ENCODE data around the gene TM2D1.
"Not testable (repeated sequence)": the region's sequence is repeated elsewhere in the genome, so short reads cannot be mapped to it uniquely, and the experiment has no call there.

TM2D1 gene

GRCh38 chr1:61718996-61719663, 5.8 kb downstream of the TM2D1 start:
- Histone ChIP-seq H3K36me3 (ENCODE audit: control insufficient read depth, insufficient read depth, low read length) (peaks cover 33% of the 10 kb centered on the region), H3K4me1 (ENCODE audit: control insufficient read depth, insufficient read depth, low read length, poor library complexity, severe bottlenecking) (peaks cover 12% of the 10 kb centered on the region)
- not testable (repeated sequence) for H3K27ac ChIP-seq (ENCODE audit: low read depth, low read length, severe bottlenecking); H3K9me3 ChIP-seq (ENCODE audit: control insufficient read depth, low read length); H3K4me3 ChIP-seq (ENCODE audit: extremely low read depth, insufficient read depth, low read length, poor library complexity, severe bottlenecking)
- WGBS, 2 experiments (ENCODE audit: insufficient coverage in 2 of 2): 93 to 94% methylated on average over 3 to 5 of the region's 8 CpGs

- Histone ChIP-seq H3K36me3 (ENCODE audit: control insufficient read depth, insufficient read depth, low read length) (peaks cover 21% of the 10 kb centered on the region), H3K4me1 (ENCODE audit: control insufficient read depth, insufficient read depth, low read length, poor library complexity, severe bottlenecking) (peaks cover 12% of the 10 kb centered on the region), H3K27ac (ENCODE audit: low read depth, low read length, severe bottlenecking) (no peak overlapping the region), H3K4me3 (ENCODE audit: extremely low read depth, insufficient read depth, low read length, poor library complexity, severe bottlenecking) (no peak overlapping the region), H3K9me3 (ENCODE audit: control insufficient read depth, low read length) (no peaks in the 10 kb centered on the region)
Observed at GRCh38 chr1:61711969-61712368, 13.0 kb downstream of the TM2D1 start.

GRCh38 chr1:61711257-61711656, 13.7 kb downstream of the TM2D1 start:
- H3K4me3 ChIP-seq (ENCODE audit: extremely low read depth, insufficient read depth, low read length, poor library complexity, severe bottlenecking); H3K9me3 ChIP-seq (ENCODE audit: control insufficient read depth, low read length); H3K27ac ChIP-seq (ENCODE audit: low read depth, low read length, severe bottlenecking): not testable (repeated sequence)
- peaks cover 12% of the 10 kb centered on the region for H3K4me1 ChIP-seq (ENCODE audit: control insufficient read depth, insufficient read depth, low read length, poor library complexity, severe bottlenecking)
- 100% methylated on average over 2 of the region's 4 CpGs; no CpG with 5 or more reads in 1 of the 2 experiments for WGBS, 2 experiments (ENCODE audit: insufficient coverage in 2 of 2)
- H3K36me3 ChIP-seq (ENCODE audit: control insufficient read depth, insufficient read depth, low read length): peaks cover 26% of the 10 kb centered on the region

- Histone ChIP-seq H3K36me3 (ENCODE audit: control insufficient read depth, insufficient read depth, low read length) (peaks cover 33% of the 10 kb centered on the region), H3K9me3 (ENCODE audit: control insufficient read depth, low read length) (no peaks in the 10 kb centered on the region), H3K27ac (ENCODE audit: low read depth, low read length, severe bottlenecking) (no peak overlapping the region), H3K4me1 (ENCODE audit: control insufficient read depth, insufficient read depth, low read length, poor library complexity, severe bottlenecking) (peaks cover 12% of the 10 kb centered on the region), H3K4me3 (ENCODE audit: extremely low read depth, insufficient read depth, low read length, poor library complexity, severe bottlenecking) (no peak overlapping the region)
- 100% methylated on average over 1 of the region's 2 CpGs for WGBS, 2 experiments (ENCODE audit: insufficient coverage in 2 of 2)
Observed at GRCh38 chr1:61709908-61710289, 15.0 kb downstream of the TM2D1 start.

GRCh38 chr1:61708953-61709907, 15.7 kb downstream of the TM2D1 start:
- H3K4me1 ChIP-seq (ENCODE audit: control insufficient read depth, insufficient read depth, low read length, poor library complexity, severe bottlenecking): peaks cover 12% of the 10 kb centered on the region
- peaks cover 36% of the 10 kb centered on the region for H3K36me3 ChIP-seq (ENCODE audit: control insufficient read depth, insufficient read depth, low read length)
- H3K27ac ChIP-seq (ENCODE audit: low read depth, low read length, severe bottlenecking): peak overlapping the region; percentile 81
- H3K4me3 ChIP-seq (ENCODE audit: extremely low read depth, insufficient read depth, low read length, poor library complexity, severe bottlenecking): no peak overlapping the region
- H3K9me3 ChIP-seq (ENCODE audit: control insufficient read depth, low read length): no peaks in the 10 kb centered on the region
- 84 to 94% methylated on average over 2 to 5 of the region's 7 CpGs for WGBS, 2 experiments (ENCODE audit: insufficient coverage in 2 of 2)

- 100% methylated on average over 1 of the region's 3 CpGs; no CpG with 5 or more reads in 1 of the 2 experiments for WGBS, 2 experiments (ENCODE audit: insufficient coverage in 2 of 2)
- Histone ChIP-seq H3K27ac (ENCODE audit: low read depth, low read length, severe bottlenecking) (no peak overlapping the region), H3K9me3 (ENCODE audit: control insufficient read depth, low read length) (no peaks in the 10 kb centered on the region)
Observed at GRCh38 chr1:61699911-61700851, 24.8 kb downstream of the TM2D1 start.

GRCh38 chr1:61692155-61692800, 32.7 kb downstream of the TM2D1 start:
- Histone ChIP-seq H3K9me3 (ENCODE audit: control insufficient read depth, low read length) (no peaks in the 10 kb centered on the region), H3K36me3 (ENCODE audit: control insufficient read depth, insufficient read depth, low read length) (peaks cover 23% of the 10 kb centered on the region), H3K4me1 (ENCODE audit: control insufficient read depth, insufficient read depth, low read length, poor library complexity, severe bottlenecking) (peaks cover 5% of the 10 kb centered on the region), H3K27ac (ENCODE audit: low read depth, low read length, severe bottlenecking) (no peak overlapping the region), H3K4me3 (ENCODE audit: extremely low read depth, insufficient read depth, low read length, poor library complexity, severe bottlenecking) (no peak overlapping the region)
- no CpG with 5 or more reads among the region's 3 CpGs for WGBS, 2 experiments (ENCODE audit: insufficient coverage in 2 of 2)

More at GRCh38 chr1:61699911-61700851, 24.8 kb downstream of the TM2D1 start:
- Histone ChIP-seq H3K36me3 (ENCODE audit: control insufficient read depth, insufficient read depth, low read length) (peaks cover 61% of the 10 kb centered on the region), H3K4me1 (ENCODE audit: control insufficient read depth, insufficient read depth, low read length, poor library complexity, severe bottlenecking) (no peaks in the 10 kb centered on the region), H3K4me3 (ENCODE audit: extremely low read depth, insufficient read depth, low read length, poor library complexity, severe bottlenecking) (no peak overlapping the region)

- Histone ChIP-seq H3K4me1 (ENCODE audit: control insufficient read depth, insufficient read depth, low read length, poor library complexity, severe bottlenecking) (no peaks in the 10 kb centered on the region), H3K36me3 (ENCODE audit: control insufficient read depth, insufficient read depth, low read length) (peaks cover 29% of the 10 kb centered on the region), H3K27ac (ENCODE audit: low read depth, low read length, severe bottlenecking) (no peak overlapping the region), H3K4me3 (ENCODE audit: extremely low read depth, insufficient read depth, low read length, poor library complexity, severe bottlenecking) (no peak overlapping the region), H3K9me3 (ENCODE audit: control insufficient read depth, low read length) (no peaks in the 10 kb centered on the region)
- WGBS, 2 experiments (ENCODE audit: insufficient coverage in 2 of 2): no CpG with 5 or more reads among the region's 1 CpG
Observed at GRCh38 chr1:61687901-61688300, 37.0 kb downstream of the TM2D1 start.

GRCh38 chr1:61682891-61683290, 42.0 kb downstream of the TM2D1 start:
- Histone ChIP-seq H3K9me3 (ENCODE audit: control insufficient read depth, low read length) (no peaks in the 10 kb centered on the region), H3K4me1 (ENCODE audit: control insufficient read depth, insufficient read depth, low read length, poor library complexity, severe bottlenecking) (no peaks in the 10 kb centered on the region), H3K27ac (ENCODE audit: low read depth, low read length, severe bottlenecking) (no peak overlapping the region), H3K36me3 (ENCODE audit: control insufficient read depth, insufficient read depth, low read length) (peaks cover 26% of the 10 kb centered on the region), H3K4me3 (ENCODE audit: extremely low read depth, insufficient read depth, low read length, poor library complexity, severe bottlenecking) (no peak overlapping the region)
- WGBS, 2 experiments (ENCODE audit: insufficient coverage in 2 of 2): 83 to 100% methylated on average over 1 of the region's 3 CpGs

- H3K4me3 ChIP-seq (ENCODE audit: extremely low read depth, insufficient read depth, low read length, poor library complexity, severe bottlenecking): no peak overlapping the region
- H3K4me1 ChIP-seq (ENCODE audit: control insufficient read depth, insufficient read depth, low read length, poor library complexity, severe bottlenecking): no peaks in the 10 kb centered on the region
- no peak overlapping the region for H3K27ac ChIP-seq (ENCODE audit: low read depth, low read length, severe bottlenecking)
- H3K9me3 ChIP-seq (ENCODE audit: control insufficient read depth, low read length): no peaks in the 10 kb centered on the region
- H3K36me3 ChIP-seq (ENCODE audit: control insufficient read depth, insufficient read depth, low read length): peaks cover 12% of the 10 kb centered on the region
- 96 to 100% methylated on average over 1 to 2 of the region's 2 CpGs for WGBS, 2 experiments (ENCODE audit: insufficient coverage in 2 of 2)
Observed at GRCh38 chr1:61680500-61680899, 44.4 kb downstream of the TM2D1 start.
